Neural progenitor cell (in vitro differentiated cells): ENCODE data around the gene LRP1B.

ENCODE experiments used
- EZH2 ChIP-seq: fragments of 200-600 bp; sonication (generic); IDR thresholded peaks from 2 replicates; pipeline ENCODE4 v1.6.1; 2017; ENCODE audit warnings: antibody characterized with exemption, mild to moderate bottlenecking, moderate library complexity
- TF ChIP-seq, protein P1 (sequence below): fragments of 200-600 bp; sonication (generic); IDR thresholded peaks from 2 replicates; pipeline ENCODE4 v1.5.1; 2017; ENCODE audit warnings: antibody characterized with exemption, mild to moderate bottlenecking

DNA sequence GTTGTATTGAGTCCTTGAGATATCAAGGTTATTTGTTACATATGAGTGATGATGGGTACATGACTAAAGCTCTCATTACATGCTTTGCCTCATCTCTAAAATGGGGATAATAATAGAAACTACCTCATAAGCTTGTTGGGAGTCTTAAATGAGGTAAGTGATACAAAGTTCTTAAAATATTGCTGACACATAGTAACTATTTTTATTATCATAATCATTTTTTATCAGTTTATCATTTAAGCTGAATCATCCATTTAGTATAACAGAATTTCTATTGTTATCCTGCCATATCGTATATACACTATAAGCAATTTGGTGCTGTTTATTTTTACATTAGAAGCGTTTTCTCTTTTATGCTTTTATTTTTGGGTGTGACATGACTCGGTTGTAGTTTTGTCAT, 871.1 kb downstream of the LRP1B start:
- TF ChIP-seq, protein P1, sequence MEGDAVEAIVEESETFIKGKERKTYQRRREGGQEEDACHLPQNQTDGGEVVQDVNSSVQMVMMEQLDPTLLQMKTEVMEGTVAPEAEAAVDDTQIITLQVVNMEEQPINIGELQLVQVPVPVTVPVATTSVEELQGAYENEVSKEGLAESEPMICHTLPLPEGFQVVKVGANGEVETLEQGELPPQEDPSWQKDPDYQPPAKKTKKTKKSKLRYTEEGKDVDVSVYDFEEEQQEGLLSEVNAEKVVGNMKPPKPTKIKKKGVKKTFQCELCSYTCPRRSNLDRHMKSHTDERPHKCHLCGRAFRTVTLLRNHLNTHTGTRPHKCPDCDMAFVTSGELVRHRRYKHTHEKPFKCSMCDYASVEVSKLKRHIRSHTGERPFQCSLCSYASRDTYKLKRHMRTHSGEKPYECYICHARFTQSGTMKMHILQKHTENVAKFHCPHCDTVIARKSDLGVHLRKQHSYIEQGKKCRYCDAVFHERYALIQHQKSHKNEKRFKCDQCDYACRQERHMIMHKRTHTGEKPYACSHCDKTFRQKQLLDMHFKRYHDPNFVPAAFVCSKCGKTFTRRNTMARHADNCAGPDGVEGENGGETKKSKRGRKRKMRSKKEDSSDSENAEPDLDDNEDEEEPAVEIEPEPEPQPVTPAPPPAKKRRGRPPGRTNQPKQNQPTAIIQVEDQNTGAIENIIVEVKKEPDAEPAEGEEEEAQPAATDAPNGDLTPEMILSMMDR = no peak
- no peak for TF ChIP-seq EZH2
